AG09319 (cell line): ENCODE data around the gene MAGEE1.

ENCODE experiments used
- DNase-seq: peaks from one replicate; pipeline ENCODE4 v3.0.0-alpha.2; 2010; ENCODE audit warnings: low read depth; ENCODE audit errors: extremely low read depth
- CTCF ChIP-seq: IDR thresholded peaks from 2 replicates; pipeline ENCODE4 v1.5.1; 2011; ENCODE audit warnings: low read depth, mild to moderate bottlenecking, inconsistent platforms, low read length, moderate library complexity

Gene MAGEE1, protein sequence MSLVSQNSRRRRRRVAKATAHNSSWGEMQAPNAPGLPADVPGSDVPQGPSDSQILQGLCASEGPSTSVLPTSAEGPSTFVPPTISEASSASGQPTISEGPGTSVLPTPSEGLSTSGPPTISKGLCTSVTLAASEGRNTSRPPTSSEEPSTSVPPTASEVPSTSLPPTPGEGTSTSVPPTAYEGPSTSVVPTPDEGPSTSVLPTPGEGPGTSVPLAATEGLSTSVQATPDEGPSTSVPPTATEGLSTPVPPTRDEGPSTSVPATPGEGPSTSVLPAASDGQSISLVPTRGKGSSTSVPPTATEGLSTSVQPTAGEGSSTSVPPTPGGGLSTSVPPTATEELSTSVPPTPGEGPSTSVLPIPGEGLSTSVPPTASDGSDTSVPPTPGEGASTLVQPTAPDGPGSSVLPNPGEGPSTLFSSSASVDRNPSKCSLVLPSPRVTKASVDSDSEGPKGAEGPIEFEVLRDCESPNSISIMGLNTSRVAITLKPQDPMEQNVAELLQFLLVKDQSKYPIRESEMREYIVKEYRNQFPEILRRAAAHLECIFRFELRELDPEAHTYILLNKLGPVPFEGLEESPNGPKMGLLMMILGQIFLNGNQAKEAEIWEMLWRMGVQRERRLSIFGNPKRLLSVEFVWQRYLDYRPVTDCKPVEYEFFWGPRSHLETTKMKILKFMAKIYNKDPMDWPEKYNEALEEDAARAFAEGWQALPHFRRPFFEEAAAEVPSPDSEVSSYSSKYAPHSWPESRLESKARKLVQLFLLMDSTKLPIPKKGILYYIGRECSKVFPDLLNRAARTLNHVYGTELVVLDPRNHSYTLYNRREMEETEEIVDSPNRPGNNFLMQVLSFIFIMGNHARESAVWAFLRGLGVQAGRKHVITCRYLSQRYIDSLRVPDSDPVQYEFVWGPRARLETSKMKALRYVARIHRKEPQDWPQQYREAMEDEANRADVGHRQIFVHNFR

GRCh38 chrX:76427560-76428242, at the start of gene MAGEE1:
MAGEE1 (plus strand) TSS chrX:76427710; CDS start chrX:76427931, 221 bp downstream.
- TF ChIP-seq CTCF = no peak
- DNase-seq = peak; percentile 16

GRCh38 chrX:76398970-76399369, 28.5 kb upstream of the MAGEE1 start:
- no peak for TF ChIP-seq CTCF
- DNase-seq = no peak

DNA sequence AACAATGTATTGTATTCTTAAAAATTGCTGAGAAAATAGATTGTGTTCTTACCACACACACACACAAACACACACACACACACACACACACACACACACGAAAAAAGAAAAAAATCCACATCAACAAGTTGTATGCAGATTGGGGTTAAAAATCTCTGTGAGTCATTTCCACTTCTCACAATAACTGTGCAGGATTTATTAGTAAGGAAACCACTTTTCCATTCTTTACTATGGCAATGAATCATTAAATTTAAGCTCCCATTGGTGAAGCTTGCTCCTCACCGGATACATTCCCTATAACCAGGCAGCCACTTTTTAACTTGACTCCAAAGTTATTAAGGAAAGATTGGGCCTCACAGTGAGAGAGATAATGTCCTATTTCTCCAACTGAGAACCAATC, 19.7 kb upstream of the MAGEE1 start:
- DNase-seq = no peak
- no peak for TF ChIP-seq CTCF

DNA sequence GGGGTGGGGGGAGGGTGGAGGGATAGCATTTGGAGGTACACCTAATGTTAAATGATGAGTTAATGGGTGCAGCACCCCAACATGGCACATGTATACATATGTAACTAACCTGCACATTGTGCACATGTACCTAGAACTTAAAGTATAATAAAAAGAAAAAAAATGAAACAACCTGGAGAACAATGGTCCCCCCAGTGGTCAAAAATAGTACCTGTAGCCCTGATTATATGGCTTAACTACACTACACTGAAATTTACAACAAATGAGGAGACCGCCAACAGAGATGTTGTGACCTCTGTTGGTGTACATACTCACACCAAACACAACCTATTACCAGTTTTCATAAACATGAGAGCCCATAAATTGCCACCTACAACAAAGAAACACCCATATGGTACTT, 7.3 kb upstream of the MAGEE1 start:
- TF ChIP-seq CTCF = peak; percentile 19
- no peak for DNase-seq

DNA sequence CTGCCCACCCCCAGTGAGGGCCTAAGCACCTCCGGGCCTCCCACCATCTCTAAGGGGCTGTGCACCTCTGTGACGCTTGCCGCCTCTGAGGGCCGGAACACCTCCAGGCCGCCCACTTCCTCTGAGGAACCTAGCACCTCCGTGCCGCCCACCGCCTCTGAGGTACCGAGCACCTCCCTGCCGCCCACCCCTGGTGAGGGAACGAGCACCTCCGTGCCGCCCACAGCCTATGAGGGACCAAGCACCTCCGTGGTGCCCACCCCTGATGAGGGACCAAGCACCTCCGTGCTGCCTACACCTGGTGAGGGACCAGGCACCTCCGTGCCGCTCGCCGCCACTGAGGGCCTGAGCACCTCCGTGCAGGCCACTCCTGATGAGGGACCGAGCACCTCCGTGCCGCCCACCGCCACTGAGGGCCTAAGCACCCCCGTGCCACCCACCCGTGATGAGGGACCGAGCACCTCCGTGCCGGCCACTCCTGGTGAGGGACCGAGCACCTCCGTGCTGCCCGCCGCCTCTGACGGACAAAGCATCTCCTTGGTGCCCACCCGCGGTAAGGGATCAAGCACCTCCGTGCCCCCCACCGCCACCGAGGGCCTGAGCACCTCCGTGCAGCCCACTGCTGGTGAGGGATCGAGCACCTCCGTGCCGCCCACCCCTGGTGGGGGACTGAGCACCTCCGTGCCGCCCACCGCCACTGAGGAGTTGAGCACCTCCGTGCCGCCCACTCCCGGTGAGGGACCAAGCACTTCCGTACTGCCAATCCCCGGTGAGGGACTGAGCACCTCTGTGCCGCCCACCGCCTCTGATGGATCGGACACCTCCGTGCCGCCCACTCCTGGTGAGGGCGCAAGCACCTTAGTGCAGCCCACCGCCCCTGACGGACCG, 977 bp downstream of the MAGEE1 start:
- TF ChIP-seq CTCF = no peak
- no peak for DNase-seq

DNA sequence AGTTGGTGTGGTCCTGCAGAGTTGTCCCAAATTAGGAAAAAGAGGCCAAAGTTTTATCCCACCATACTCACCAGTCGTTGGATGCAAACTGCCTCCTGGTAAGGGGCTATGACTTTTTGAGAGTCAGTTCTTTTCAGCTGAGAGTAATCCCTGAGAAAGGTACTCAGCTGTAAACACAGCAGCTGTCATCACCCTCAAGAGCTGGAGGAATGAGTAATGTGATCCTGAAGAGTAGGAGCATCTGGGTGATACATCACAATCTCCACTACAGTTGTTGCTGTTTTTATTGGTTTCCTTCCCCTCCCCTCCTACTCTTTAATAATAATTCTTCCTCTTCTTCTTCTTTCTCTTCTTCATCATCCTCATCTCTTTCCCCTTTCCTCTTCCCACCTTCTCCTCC, 5.7 kb downstream of the MAGEE1 start:
- no peak for TF ChIP-seq CTCF
- no peak for DNase-seq
